ENCODE measurements around the gene PTGDR2.

Gene PTGDR2

DNA sequence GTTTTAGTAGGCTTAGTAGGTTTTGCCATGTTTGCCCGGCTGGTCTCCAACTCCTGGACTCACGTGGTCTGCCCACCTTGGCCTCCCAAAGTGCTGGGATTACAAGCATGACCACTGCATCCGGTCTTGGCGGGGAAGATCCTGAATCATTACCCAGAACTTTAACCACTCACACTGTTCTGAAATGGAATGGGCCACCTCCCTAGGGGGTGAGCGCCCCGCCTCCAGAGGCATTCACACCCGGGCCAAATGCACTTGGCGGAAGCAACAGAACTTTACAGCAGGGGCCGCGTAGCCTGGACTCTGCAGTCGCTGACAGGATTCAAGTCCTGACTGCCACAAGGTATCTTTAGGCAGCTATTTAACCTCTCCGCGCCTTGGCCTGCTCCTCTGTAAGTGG is 8.5 kb downstream of the PTGDR2 start:
- TF ChIP-seq, protein P1, sequence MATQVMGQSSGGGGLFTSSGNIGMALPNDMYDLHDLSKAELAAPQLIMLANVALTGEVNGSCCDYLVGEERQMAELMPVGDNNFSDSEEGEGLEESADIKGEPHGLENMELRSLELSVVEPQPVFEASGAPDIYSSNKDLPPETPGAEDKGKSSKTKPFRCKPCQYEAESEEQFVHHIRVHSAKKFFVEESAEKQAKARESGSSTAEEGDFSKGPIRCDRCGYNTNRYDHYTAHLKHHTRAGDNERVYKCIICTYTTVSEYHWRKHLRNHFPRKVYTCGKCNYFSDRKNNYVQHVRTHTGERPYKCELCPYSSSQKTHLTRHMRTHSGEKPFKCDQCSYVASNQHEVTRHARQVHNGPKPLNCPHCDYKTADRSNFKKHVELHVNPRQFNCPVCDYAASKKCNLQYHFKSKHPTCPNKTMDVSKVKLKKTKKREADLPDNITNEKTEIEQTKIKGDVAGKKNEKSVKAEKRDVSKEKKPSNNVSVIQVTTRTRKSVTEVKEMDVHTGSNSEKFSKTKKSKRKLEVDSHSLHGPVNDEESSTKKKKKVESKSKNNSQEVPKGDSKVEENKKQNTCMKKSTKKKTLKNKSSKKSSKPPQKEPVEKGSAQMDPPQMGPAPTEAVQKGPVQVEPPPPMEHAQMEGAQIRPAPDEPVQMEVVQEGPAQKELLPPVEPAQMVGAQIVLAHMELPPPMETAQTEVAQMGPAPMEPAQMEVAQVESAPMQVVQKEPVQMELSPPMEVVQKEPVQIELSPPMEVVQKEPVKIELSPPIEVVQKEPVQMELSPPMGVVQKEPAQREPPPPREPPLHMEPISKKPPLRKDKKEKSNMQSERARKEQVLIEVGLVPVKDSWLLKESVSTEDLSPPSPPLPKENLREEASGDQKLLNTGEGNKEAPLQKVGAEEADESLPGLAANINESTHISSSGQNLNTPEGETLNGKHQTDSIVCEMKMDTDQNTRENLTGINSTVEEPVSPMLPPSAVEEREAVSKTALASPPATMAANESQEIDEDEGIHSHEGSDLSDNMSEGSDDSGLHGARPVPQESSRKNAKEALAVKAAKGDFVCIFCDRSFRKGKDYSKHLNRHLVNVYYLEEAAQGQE (IDR thresholded peaks at IDR 0.05; ENCODE audit: insufficient replicate concordance, low read depth): no peak
- TF ChIP-seq SPI1 (IDR thresholded peaks at IDR 0.05; ENCODE audit: borderline replicate concordance, low read depth) (no peak), POLR2AphosphoS5 (IDR thresholded peaks at IDR 0.05; ENCODE audit: low read depth) (no peak), GABPA (IDR thresholded peaks at IDR 0.05; ENCODE audit: low read depth) (no peak)
- TF ChIP-seq, protein P2, sequence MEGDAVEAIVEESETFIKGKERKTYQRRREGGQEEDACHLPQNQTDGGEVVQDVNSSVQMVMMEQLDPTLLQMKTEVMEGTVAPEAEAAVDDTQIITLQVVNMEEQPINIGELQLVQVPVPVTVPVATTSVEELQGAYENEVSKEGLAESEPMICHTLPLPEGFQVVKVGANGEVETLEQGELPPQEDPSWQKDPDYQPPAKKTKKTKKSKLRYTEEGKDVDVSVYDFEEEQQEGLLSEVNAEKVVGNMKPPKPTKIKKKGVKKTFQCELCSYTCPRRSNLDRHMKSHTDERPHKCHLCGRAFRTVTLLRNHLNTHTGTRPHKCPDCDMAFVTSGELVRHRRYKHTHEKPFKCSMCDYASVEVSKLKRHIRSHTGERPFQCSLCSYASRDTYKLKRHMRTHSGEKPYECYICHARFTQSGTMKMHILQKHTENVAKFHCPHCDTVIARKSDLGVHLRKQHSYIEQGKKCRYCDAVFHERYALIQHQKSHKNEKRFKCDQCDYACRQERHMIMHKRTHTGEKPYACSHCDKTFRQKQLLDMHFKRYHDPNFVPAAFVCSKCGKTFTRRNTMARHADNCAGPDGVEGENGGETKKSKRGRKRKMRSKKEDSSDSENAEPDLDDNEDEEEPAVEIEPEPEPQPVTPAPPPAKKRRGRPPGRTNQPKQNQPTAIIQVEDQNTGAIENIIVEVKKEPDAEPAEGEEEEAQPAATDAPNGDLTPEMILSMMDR (IDR thresholded peaks at IDR 0.05; ENCODE audit: insufficient read depth, low read length): no peak
- H3K4me3 ChIP-seq (replicated peaks; ENCODE audit: insufficient read depth, low read length): no peak overlapping the region
- no peak for DNase-seq (ENCODE audit: low read depth in 1 of 2, low spot score in 1 of 2)
- no peak overlapping the region for H3K27ac ChIP-seq (replicated peaks)
- H3K27me3 ChIP-seq (ENCODE audit: insufficient read depth, poor library complexity, severe bottlenecking): no peaks in the 10 kb centered on the region

DNA sequence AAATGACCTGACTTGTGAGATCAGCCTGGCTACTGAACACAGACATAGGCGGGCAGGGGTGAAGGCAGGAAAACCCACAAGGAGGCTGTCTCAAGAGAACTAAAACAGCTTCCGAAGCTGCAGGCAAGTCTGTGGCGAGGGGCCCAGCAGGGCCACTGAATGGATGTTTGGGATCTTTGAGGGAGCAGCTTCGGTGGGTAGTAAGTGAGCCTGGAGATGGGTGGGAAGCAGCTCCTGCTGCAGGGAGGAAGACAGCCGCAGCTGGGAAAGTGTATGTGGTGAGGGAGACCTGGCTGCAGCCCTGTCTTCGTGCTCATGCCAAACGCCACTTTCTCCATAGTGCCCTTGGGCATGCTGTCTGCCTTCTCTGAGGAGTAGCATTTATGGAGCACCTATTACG is 10.4 kb downstream of the PTGDR2 start:
- Histone ChIP-seq H3K27ac (replicated peaks) (no peak overlapping the region), H3K27me3 (ENCODE audit: insufficient read depth, poor library complexity, severe bottlenecking) (no peaks in the 10 kb centered on the region), H3K4me3 (replicated peaks; ENCODE audit: insufficient read depth, low read length) (no peak overlapping the region; the same call in 1 of the 2 replicates)
- DNase-seq (ENCODE audit: low read depth in 1 of 2, low spot score in 1 of 2): no peak
- no peak for TF ChIP-seq GABPA (IDR thresholded peaks at IDR 0.05; ENCODE audit: low read depth)
- TF ChIP-seq, protein P2 (IDR thresholded peaks at IDR 0.05; ENCODE audit: insufficient read depth, low read length): no peak
- no peak for TF ChIP-seq POLR2AphosphoS5 (IDR thresholded peaks at IDR 0.05; ENCODE audit: low read depth)
- TF ChIP-seq, protein P1 (IDR thresholded peaks at IDR 0.05; ENCODE audit: insufficient replicate concordance, low read depth): no peak
- TF ChIP-seq SPI1 (IDR thresholded peaks at IDR 0.05; ENCODE audit: borderline replicate concordance, low read depth): no peak

- Histone ChIP-seq H3K4me3 (replicated peaks; ENCODE audit: insufficient read depth, low read length) (peak overlapping the region; percentile 81), H3K27ac (replicated peaks) (no peak overlapping the region), H3K27me3 (ENCODE audit: insufficient read depth, poor library complexity, severe bottlenecking) (no peaks in the 10 kb centered on the region)
- TF ChIP-seq SPI1 (IDR thresholded peaks at IDR 0.05; ENCODE audit: borderline replicate concordance, low read depth) (no peak), GABPA (IDR thresholded peaks at IDR 0.05; ENCODE audit: low read depth) (no peak), POLR2AphosphoS5 (IDR thresholded peaks at IDR 0.05; ENCODE audit: low read depth) (no peak)
- TF ChIP-seq, protein P2 (IDR thresholded peaks at IDR 0.05; ENCODE audit: insufficient read depth, low read length): no peak
- TF ChIP-seq, protein P1 (IDR thresholded peaks at IDR 0.05; ENCODE audit: insufficient replicate concordance, low read depth): no peak
- DNase-seq (ENCODE audit: low read depth in 1 of 2, low spot score in 1 of 2): no peak
Observed at GRCh38 chr11:60844870-60845221, 10.9 kb downstream of the PTGDR2 start.

Data from HL-60 (cell line).